DMS 273 treated with DMSO at 0.1 percent for 48 hours (cell line): ENCODE results near the gene OR3A1.
"Not testable (repeated sequence)": the region's sequence is repeated elsewhere in the genome, so short reads cannot be mapped to it uniquely, and the experiment has no call there.

ENCODE experiments used
- DNase-seq: peaks from one replicate; lab custom pipeline; 2025; lab: John Stamatoyannopoulos, UW

Gene OR3A1

GRCh38 chr17:3298260-3298659, at the start of gene OR3A1:
OR3A1 (minus strand) TSS chr17:3298360; CDS start chr17:3292582, 5,778 bp downstream.
- no peak for DNase-seq

GRCh38 chr17:3342782-3343181, 44.6 kb upstream of the OR3A1 start:
- DNase-seq, result not testable (repeated sequence)

GRCh38 chr17:3335876-3336275, 37.7 kb upstream of the OR3A1 start:
- DNase-seq, result no peak

GRCh38 chr17:3318336-3318735, 20.2 kb upstream of the OR3A1 start:
- no peak for DNase-seq

- no peak for DNase-seq
Measured at GRCh38 chr17:3316836-3317235, 18.7 kb upstream of the OR3A1 start.

- DNase-seq, result no peak
Measured at GRCh38 chr17:3308603-3309002, 10.4 kb upstream of the OR3A1 start.

- DNase-seq, result no peak
Measured at GRCh38 chr17:3295632-3296031, 2.5 kb downstream of the OR3A1 start.

- DNase-seq, result not testable (repeated sequence)
Measured at GRCh38 chr17:3293548-3293947, 4.6 kb downstream of the OR3A1 start.

GRCh38 chr17:3282901-3283300, 15.3 kb downstream of the OR3A1 start:
- DNase-seq, result no peak

- DNase-seq, result no peak
Measured at GRCh38 chr17:3276126-3276525, 22.0 kb downstream of the OR3A1 start.

GRCh38 chr17:3271072-3271848, 26.9 kb downstream of the OR3A1 start:
- DNase-seq, result no peak

- DNase-seq, result no peak
Measured at GRCh38 chr17:3260600-3260999, 37.6 kb downstream of the OR3A1 start.

- no peak for DNase-seq
Measured at GRCh38 chr17:3260163-3260562, 38.0 kb downstream of the OR3A1 start.

GRCh38 chr17:3256575-3256974, 41.6 kb downstream of the OR3A1 start:
- no peak for DNase-seq

GRCh38 chr17:3249013-3249412, 49.1 kb downstream of the OR3A1 start:
- DNase-seq, result not testable (repeated sequence)

GRCh38 chr17:3244841-3245240, 53.3 kb downstream of the OR3A1 start:
- DNase-seq, result not testable (repeated sequence)

- not testable (repeated sequence) for DNase-seq
Measured at GRCh38 chr17:3241044-3241443, 57.1 kb downstream of the OR3A1 start.
